ENCODE measurements around the gene LDLRAD3. TPM values are rescaled to one million over a fixed set of nuclear protein-coding genes. Genes with fewer than 3 reads are reported as not detected.

Gene LDLRAD3
- total and polyA plus RNA-seq, 12 donors: 5.4 to 16.7 (median 10.2) TPM

DNA sequence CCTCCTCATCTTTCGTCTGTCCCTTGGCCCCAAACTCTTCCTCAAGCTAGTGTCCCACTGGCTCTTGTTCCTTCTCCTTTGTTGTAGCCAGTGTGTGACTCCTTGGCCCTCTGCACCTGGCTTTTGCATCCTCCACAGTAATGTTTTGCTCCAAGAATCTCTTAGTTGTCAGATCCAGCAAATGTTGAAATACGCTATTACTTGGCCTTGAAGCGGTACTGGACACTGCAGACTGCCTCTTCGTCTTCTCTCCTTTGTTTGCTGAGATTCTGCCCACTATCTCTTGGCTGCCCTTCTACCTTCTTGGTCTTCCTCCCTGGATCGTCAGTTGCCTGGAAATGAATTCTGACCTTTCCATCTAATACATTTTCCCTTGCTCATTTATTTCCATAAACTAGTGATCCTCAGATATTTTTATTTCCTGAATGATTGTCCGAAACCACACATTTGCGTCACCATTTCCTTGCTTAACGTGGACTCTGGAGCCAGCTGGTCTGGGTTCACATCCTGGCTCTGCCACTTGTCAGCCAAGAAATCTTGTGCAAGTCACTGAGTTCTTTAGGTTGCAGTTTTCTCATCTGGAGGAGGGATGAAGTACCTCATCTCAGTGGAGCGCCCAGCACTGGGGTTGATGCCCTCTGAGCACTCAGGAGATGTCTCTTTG is 113.6 kb downstream of the LDLRAD3 start:
- Histone ChIP-seq H3K9me3 (replicated peaks in 1 of 3) (no peaks in the 10 kb centered on the region), H3K27ac (peak overlapping the region in 2 of 5 donors; percentile 63 to 69), H3K4me1 (replicated peaks in 1 of 2) (peaks cover 0 to 11% of the 10 kb centered on the region in 2 donors), H3K27me3 (no peaks in the 10 kb centered on the region), H3K4me3 (no peak overlapping the region), H3K36me3 (replicated peaks in 1 of 2) (no peaks in the 10 kb centered on the region)
- TF ChIP-seq, protein P1, sequence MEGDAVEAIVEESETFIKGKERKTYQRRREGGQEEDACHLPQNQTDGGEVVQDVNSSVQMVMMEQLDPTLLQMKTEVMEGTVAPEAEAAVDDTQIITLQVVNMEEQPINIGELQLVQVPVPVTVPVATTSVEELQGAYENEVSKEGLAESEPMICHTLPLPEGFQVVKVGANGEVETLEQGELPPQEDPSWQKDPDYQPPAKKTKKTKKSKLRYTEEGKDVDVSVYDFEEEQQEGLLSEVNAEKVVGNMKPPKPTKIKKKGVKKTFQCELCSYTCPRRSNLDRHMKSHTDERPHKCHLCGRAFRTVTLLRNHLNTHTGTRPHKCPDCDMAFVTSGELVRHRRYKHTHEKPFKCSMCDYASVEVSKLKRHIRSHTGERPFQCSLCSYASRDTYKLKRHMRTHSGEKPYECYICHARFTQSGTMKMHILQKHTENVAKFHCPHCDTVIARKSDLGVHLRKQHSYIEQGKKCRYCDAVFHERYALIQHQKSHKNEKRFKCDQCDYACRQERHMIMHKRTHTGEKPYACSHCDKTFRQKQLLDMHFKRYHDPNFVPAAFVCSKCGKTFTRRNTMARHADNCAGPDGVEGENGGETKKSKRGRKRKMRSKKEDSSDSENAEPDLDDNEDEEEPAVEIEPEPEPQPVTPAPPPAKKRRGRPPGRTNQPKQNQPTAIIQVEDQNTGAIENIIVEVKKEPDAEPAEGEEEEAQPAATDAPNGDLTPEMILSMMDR (IDR thresholded peaks at IDR 0.05): no peak
- TF ChIP-seq POLR2A (IDR thresholded peaks at IDR 0.05): no peak
- DNase-seq: peak in 6 of 7 donors; percentile 46 to 81 (median 58)
- WGBS, 4 donors: 66 to 77% (median 74%) methylated on average over 9 of the region's 9 CpGs
- intact Hi-C loops (cut with DNase I): no loop called here

DNA sequence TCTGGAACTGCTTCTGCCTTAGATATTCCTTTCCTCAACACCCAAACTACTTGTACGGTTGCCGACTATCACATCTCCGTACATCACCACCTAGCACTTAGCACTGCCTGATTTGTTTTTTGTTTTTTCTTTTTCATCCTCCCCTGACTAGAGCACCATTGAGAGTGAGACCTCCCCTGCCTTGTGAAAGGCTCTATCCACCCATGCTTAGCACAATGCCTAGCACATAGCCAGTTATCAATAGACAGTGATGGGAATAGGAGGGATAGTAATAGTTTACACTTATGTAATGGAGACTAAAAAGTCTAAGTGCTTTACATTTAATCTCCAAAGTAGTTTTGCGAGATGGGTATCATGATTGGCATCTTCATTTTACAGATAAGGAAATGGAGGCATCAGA is 115.8 kb downstream of the LDLRAD3 start:
- 96 to 100% (median 97%) methylated on average over 4 of the region's 4 CpGs for WGBS, 4 donors
- Histone ChIP-seq H3K4me1 (replicated peaks in 1 of 2) (peaks cover 0 to 17% of the 10 kb centered on the region in 2 donors), H3K4me3 (no peak overlapping the region), H3K27ac (no peak overlapping the region), H3K9me3 (replicated peaks in 1 of 3) (no peaks in the 10 kb centered on the region), H3K36me3 (replicated peaks in 1 of 2) (no peaks in the 10 kb centered on the region), H3K27me3 (no peaks in the 10 kb centered on the region)
- DNase-seq: no peak
- intact Hi-C loops (cut with DNase I): no loop called here
- TF ChIP-seq, protein P1 (IDR thresholded peaks at IDR 0.05): no peak
- TF ChIP-seq POLR2A (IDR thresholded peaks at IDR 0.05): no peak

DNA sequence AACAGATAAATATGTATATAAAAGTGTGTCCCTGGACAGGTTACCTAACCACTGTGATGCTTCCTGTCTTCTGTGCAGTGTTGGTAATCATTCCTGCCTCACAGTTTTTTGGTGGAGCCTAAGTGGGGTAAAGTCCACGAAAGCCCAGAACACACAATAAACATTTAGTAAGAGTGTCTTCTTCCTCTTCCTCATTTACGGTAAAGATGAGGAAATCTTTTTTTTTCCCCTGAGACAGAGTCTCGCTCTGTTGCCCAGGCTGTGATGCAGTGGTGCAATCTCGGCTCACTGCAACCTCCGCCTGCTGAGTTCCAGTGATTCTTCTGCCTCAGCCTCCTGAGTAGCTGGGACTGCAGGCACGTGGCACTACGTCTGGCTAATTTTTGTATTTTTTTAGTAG is 117.1 kb downstream of the LDLRAD3 start:
- intact Hi-C loops (cut with DNase I): no loop called here
- 77 to 85% (median 84%) methylated on average over 7 of the region's 7 CpGs for WGBS, 4 donors
- Histone ChIP-seq H3K4me1 (replicated peaks in 1 of 2) (peaks cover 0 to 17% of the 10 kb centered on the region in 2 donors), H3K27ac (no peak overlapping the region), H3K27me3 (no peaks in the 10 kb centered on the region), H3K4me3 (no peak overlapping the region), H3K9me3 (replicated peaks in 1 of 3) (no peaks in the 10 kb centered on the region), H3K36me3 (replicated peaks in 1 of 2) (no peaks in the 10 kb centered on the region)
- DNase-seq: peak in 3 of 7 donors; percentile 31 to 38 (median 34)
- TF ChIP-seq, protein P1 (IDR thresholded peaks at IDR 0.05): no peak
- no peak for TF ChIP-seq POLR2A (IDR thresholded peaks at IDR 0.05)

DNA sequence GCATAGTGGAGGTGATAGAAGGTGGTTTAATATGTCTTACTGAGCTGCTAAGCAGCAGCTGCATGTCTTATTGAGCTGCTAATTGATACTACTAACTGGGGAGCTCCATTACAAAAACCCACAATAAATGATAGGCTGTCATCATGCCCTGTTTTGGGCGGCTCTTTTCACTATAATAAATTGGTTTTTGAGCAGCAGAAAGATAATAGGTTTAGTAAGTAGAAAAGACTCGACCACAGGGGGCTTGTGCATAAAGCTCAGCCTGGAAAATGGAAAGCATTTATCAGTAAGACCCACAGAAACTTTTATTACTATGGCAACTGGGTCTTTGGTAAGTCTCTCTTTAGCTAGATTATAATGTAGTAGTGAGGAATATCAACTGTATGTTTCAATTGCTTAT is 117.6 kb downstream of the LDLRAD3 start:
- intact Hi-C loops (cut with DNase I): no loop called here
- no peak overlapping the region for H3K27ac ChIP-seq
- TF ChIP-seq POLR2A (IDR thresholded peaks at IDR 0.05): no peak
- TF ChIP-seq, protein P1 (IDR thresholded peaks at IDR 0.05): no peak
- H3K36me3 ChIP-seq (replicated peaks in 1 of 2): no peaks in the 10 kb centered on the region
- no peaks in the 10 kb centered on the region for H3K9me3 ChIP-seq (replicated peaks in 1 of 3)
- H3K4me3 ChIP-seq: no peak overlapping the region
- H3K27me3 ChIP-seq: no peaks in the 10 kb centered on the region
- H3K4me1 ChIP-seq (replicated peaks in 1 of 2): peaks cover 0 to 14% of the 10 kb centered on the region in 2 donors
- no peak for DNase-seq
- WGBS, 4 donors: 66 to 76% (median 72%) methylated on average over 2 of the region's 2 CpGs

Data from adrenal gland (tissue), 12 donors.